HTERT RPE-1 (cell line): ENCODE measurements around the gene TRAPPC6A.
"Not testable (repeated sequence)": the region's sequence is repeated elsewhere in the genome, so short reads cannot be mapped to it uniquely, and the experiment has no call there.

Source experiments
- in situ Hi-C: fragments of 300-500 bp; cut with MboI; formaldehyde crosslinking; loops from 4 replicates; pipeline ENCODE4 v1.14.3; 2020; ENCODE audit warnings: low sequenced_read_pairs

Gene TRAPPC6A

DNA sequence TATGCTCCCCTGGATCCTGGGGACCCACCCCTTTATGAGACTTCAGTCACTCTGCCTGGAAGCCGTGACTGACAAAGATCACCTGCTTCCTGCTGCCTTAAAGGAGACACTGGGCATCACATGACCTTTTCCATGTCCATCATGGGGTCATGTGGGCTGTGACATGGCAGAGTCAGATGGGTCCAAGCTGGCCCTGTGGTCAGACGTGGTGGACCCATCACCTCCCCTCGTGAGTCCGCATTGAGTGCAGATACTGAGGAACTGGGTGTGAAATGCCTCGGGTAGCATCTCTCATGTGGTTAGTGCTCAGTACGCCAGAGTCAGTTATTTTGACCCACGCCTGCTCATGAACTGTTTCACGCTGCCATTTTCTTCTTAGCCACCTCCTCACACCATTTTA lies 44.4 kb downstream of the TRAPPC6A start:
- in situ Hi-C loops: no loop called here

DNA sequence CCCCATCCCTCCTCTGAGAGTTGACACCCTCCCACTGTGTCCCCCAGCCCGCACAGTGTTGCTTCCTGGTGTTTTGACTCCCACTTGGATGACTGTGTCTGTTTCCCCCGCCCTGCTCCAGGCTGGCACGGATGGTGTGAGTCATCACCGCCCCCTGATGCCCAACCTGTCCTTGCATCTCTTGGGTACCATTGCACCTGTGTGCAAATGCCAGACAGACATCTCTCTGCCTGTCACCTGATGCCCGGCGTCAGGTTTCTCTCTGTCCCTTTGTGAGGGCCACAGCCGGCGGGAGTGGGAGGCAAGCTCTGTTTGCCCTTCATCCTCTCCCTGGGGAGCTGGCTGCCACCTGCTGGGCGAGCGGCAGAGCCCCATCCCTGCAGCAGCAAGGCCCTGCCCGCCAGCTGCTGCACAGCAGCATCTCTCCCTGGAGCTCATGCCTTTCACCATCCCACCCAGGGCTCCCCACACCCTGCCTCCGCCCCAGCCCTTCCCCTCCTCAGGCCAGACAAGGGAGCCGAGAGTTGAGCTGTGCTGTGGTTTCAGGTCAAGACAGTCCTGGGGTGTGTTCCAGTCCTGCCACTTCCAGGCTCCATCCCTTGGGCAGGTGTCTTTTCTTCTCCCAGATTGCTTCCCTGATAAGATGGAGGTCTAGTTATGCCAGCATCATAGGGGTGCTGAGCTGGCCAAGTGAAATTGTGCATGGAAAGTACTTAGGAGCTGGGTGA lies 47.0 kb downstream of the TRAPPC6A start:
- in situ Hi-C loops: no loop called here

DNA sequence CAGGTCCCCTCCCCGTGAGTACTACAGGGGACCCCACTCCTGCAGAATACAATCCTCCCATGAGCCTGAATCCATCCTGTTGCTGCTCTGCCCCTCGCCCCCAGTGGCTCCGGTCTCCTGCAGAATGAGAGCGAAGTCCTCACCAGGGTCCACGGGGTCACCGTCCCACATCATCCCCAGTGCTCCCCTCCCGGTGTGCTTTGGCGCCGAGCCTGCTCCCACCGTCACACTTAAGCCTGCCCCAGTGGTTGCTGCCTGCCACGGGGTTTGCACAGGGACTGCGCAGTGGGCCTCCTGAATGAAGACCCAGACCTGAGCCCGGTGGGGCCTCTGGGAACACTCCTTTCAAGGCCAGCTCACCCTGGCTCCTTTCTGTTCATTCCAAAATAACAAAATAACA lies 47.8 kb downstream of the TRAPPC6A start:
- in situ Hi-C loops: no loop called here

DNA sequence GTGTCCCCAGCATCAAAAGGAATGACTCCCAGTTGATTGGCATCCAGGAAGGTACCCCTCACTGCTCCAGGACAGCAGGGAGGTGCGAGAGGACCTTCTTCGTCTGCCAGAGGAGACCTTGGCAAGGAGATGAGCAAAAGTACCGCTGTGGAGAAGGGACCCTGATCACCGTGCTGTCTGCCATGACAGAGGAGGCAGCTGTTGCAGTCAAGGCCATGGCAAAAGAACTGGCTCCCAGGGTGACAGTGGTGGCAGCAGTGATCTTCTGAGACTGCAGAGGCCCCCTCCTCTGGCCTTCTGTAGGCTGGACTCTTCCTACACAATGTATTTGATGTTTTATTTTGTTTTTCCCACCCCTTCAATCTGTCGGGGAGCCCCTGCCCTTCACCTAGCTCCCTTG lies 49.2 kb downstream of the TRAPPC6A start:
- in situ Hi-C loops: no loop called here

DNA sequence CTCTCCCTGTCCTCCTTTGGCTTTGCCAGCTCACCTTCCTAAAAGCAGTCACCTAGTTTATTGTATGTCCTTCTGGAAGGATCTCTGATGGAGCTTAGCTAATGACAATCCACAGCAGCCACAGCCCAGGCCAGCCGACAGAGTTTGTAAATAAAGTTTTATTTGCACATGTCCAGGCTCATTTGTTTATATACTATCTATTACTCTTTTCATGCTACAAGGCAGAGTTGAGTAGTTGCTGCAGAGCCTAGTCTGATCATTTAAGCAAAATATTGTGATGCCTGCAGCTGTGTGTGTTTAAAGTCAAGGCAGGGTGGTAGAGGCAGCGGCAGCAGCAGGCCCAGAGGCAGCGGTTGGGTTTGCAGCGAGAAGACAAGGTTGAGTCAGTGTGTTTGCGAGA lies 49.9 kb downstream of the TRAPPC6A start:
- in situ Hi-C loops: no loop called here

DNA sequence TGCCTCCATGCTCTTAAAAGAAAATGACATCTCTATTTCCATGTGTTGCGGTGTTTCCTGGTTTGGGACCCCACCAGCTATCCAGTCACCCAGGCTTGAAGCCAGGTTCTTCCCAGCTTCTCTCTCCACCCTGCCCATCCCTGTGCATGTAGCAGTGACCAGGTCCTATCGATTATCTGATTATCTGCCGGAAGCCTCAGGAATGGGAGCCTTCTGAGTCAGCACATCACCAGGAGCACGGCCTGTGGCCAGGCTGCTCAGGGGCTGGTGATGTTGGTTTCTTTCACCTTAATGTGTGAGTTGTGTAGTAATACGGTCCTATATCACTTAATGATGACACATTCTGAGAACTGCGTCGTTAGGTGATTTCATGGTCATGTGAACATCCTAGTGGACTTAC lies 51.4 kb downstream of the TRAPPC6A start:
- in situ Hi-C loops: no loop called here

DNA sequence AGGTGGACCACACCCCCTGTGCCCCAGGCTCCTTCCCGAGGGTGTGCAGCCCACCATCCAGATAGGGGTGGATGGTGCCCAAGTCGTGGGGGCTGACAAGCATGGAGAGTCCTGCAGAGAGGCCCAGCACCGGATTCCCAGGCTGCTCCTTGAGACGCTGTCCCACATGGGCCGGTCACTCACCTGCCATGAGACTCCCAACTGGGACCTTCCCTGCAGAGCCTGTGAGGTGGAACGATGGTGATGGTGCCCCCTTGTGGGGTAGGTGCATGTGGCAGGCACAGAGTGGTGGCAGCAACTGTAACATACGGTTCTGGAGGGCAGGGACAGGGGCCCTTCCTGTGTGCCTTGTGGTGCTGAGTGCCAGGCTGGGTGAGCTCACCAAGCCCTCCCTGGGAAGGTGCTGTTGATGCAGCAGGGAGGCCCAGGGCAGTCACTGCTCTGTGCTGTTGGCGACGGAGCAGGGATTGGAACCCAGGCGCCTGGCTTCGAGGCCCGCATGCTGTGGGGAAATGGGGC lies 52.0 kb downstream of the TRAPPC6A start:
- in situ Hi-C loops: no loop called here

DNA sequence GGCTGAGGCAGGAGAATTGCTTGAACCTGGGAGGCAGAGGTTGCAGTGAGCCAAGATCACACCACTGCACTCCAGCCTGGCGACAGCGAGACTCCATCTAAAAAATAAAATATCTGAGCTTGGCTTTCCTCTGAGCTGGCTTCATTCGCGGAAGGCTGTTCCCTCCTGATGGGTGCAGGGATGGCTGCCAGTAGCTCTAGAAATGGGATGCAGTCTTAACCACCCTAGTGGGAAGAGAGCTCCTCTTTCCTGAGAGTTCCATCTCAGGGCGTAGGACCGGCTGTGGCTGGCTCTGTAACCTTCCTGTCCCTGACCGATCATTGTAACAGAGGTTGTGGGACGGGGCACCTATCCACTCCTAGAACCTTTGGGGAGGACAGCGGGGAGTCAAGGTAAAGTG lies 52.7 kb downstream of the TRAPPC6A start:
- in situ Hi-C loops: no loop called here

DNA sequence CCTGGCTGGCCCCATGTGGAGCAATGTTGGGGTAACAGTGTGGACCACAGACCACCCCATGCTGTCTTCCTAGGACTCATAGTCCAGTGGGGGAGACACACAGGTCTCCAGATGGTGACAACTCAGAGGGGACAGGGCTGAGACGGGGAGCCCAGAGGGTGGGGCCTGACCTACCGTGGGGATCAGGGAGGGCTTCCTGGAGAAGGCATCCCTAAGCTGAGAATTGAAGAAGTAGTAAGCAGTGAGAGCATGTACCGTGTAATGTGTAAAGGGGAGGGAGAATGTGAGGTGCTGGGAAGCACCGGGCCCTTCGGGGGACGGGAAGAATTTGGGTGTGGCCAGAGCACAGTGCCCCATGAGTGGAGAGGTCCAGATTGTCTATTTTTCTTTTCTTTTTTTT lies 54.0 kb downstream of the TRAPPC6A start:
- in situ Hi-C loops: no loop called here

DNA sequence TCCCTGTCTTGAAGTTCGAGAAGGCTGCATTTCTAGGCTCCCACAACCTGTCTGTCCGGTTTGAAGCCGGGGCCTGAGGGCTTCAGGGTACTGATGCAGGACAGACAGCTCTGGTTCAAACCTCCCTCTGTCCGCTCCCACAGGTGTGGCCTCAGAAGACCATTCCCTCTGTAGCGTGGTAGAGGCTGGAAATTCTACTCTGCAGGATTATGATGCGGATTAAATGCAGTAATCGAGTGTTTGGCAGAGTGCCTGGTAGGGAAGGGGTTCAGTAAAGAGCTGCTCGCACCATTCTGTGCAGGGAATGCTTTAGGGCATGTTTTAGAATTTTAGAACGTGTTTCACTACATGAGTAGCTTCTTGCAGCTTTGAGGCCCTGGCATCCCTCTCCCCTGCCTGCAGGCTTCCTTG lies 54.6 kb downstream of the TRAPPC6A start:
- in situ Hi-C loops: no loop called here

DNA sequence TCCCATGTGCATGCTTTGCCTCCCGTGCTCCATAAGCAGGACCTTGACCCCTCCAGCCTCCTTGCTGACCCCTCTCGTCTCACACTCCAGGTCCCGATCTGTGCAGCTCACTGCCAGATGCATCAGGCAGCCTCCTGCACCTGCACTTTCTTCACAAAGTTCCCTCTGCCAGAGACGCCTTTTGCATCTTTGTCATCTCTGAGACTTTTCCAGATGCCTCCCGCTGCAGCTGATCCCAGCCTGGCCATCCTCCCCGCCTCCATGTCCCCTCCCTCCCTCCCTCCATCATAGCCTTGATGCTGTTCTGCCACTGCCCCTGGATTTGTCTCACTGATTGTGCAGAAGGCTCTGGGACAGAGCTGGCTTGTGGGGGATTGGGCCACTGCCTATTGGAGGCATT lies 55.2 kb downstream of the TRAPPC6A start:
- in situ Hi-C loops: no loop called here

DNA sequence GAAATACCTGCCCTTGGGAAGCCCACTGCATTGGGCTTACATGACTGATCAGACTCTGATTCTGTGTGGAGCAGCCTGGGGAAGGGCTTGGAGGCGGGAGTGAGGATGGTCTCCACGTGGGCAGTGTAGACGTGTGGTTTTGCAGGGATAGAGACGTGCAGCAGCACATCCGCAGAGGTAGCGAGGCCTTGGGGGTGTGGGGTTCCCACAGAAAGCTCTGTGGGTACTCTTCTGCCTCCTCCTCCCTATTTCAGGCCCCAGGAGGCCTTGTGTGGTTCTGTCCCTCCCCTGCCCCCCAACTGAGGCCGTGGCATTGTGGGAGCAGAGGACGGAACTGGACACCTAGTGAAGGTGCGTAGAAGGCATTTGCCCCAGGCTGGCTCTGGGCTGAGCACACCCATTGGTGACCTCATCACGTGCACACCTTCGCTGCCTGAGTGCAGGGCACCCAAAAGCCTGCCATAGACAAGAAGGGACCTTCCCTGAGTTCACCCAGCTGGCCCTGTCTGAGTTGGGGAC lies 56.2 kb downstream of the TRAPPC6A start:
- in situ Hi-C loops: no loop called here

DNA sequence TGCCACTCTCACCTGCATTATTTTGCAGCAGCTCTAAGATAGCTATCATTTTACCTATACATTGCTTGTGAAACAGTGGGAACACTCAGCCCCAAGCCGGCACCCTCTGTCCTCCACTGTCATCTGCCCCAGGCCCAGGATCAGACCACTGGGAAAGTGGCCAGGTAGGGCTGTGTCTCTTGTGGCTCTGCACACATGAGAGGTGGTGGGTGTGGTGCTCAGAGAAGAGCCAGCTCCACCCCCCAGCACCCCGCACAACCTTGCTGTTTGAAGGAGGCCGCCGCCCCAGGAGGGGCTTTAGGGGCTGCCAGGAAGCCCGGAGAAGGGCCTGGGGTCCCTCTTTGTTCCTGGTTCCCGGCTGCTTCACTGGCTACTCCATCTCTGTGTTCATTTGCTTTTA lies 58.5 kb downstream of the TRAPPC6A start:
- in situ Hi-C loops: no loop called here

DNA sequence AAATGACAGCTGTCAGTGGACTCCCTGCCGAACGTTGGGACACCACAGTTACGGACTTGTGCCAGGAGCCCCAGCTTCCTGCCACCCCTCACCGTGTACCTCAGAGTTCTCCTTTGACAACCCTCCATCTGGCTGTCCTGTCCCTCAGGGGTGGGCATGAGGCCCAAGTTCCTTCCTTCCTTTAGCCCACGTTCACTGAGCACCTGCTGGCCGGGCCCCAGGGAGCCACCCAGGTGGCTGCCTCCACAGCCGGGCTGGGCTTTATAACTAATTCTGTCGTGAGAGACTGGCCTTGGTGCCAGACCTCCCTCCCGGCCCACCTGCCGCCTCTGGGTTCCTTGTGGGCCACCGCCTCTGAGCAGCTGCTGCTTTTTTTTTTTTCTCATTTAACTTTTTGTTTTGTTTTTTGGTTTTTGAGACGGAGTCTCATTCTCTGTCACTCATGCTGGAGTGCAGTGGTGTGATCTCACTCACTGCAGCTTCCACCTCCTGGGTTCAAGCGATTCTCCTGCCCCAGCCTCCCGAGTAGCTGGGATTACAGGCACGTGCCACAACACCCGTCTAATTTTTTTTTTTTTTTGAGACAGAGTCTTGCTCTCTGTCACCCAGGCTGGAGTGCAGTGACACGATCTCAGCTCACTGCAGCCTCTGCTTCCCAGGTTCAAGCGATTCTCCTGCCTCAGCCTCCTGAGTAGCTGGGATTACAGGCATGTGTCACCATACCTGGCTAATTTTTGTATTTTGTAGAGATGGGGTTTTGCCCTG lies 59.3 kb downstream of the TRAPPC6A start:
- in situ Hi-C loops: not testable (repeated sequence)

DNA sequence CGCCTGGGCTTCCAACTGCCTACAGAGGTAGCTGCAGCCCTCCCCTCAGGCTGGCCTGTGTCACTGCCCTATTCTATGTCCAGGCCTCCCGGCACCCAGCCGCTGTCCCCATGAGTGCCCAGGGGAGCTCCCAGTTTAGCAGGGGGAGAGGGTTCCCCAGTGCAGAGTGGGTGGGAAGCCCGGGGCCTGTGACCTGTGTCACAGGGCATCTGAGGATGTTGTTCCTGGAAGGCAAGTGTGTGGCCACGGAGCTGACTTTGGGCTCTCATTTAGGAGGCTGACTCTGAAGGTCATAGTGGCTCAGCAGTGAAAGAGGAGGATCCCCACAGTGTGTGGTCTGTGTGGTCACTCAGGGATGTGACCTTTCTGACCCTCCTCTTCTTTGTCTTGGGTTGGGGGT lies 59.9 kb downstream of the TRAPPC6A start:
- in situ Hi-C loops: no loop called here

DNA sequence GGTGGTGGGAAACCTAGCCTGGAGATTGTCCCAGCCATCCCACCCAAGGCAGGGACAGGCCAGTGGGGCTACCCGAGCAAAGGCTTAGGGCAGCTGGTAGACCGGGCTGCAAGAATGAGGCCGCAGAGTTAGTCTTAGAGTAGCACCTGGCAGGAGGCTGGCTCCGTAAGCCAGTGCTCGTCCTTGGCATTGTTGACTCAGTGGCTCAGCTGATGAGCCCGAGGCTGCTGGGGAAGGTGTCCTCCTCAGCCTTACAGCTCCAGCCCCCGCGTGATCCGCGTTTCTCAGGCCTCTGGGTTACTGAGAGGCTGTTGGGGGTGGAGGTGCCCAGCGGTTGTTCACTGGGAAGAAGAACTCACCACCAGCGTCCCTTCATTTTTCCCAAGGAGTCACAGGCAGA lies 60.4 kb downstream of the TRAPPC6A start:
- in situ Hi-C loops: no loop called here

DNA sequence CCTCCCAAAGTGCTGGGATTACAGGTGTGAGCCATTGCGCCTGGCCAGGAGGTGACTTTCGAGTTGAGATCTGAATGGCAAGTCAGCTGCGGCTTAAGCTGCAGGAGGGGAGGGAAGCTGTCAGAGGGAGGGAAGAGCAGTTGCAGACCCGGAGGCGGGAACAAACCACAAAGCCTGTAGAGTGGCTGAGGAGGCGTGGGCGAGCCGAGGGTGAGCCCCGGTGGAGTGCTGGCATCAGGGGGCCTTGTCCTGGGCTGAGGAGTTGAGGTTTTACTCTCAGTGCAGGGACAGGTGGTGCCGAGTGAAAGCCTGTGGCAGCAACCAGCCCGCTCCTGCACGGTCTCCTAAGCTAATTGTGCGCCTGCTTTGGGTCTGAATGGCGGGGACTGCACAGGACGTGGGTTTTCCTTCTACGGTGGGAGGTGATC lies 60.9 kb downstream of the TRAPPC6A start:
- in situ Hi-C loops: no loop called here

DNA sequence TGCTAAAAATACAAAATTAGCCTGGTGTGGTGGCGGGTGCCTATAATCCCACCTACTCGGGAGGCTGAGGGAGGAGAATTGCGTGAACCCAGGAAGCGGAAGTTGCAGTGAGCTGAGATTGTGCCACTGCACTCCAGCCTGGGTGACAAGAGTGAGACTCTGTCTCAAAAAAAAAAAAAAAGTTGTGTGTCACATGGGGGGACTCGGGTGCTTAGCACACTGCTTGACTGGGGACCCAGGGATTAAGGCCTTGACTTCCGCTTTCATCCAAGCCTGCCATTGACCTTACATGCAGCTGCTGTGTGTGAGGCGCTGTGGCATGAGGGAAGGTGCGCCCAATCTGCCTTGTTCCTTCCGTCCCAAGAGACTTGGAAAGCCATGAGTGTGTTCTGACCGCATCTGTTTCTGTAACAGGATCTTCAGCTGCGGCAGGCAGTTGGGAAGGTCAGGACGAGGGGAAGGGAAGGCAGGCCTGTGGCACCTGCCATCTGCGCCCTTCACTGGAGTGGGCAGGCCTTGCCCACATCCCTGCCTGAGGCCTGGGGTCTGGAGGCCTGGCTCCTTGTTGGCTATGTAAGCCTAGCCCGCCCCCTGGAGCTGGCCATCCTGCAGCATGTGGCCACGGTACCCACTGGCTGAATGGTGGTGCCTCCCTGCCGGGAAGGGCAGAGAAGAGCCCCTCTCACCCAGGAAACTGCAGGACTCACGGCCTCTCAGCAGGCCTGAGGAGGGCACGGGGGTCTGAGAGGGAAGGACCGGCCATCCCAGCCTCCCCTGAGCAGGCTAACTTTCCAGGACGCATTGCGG lies 62.0 kb downstream of the TRAPPC6A start:
- in situ Hi-C loops: no loop called here

DNA sequence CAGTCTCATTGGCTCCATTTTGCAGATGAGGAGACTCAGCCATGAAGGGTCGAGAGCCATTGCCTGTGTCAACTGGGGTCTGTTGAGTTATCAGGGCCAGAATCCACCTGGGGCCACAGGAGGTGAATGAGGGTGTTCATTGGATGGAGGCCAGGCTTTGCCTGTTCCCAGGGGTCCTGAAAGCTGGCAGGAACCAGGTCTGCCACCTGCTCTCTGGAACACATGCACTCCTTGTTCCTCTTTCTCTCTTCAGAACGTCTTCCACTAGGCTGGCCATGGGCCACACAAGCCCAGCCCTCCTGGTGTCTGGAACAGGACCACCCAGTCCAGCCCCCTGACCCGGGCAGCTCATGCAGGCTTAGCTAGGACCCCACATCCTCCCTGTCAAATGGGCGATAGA lies 63.9 kb downstream of the TRAPPC6A start:
- in situ Hi-C loops: no loop called here

DNA sequence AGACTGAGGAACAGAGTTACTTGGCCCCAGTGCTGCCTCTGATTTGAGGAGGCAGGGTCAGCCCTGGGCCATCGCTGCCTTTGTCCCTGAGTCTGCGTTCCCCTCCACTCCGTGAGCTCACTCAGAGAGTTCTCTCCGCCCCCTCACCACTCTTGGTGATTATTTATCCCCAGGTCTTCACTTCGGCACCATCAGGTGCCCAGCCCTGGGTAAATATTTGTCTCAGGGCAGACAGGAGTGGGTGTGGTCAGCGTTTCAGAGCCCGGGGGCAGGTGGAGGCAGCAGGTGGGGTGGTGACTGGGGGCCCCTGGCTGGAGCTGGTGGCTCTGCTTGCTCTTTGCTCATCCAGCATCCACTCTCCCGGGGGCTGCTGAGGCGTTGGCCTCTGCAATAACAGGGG lies 64.4 kb downstream of the TRAPPC6A start:
- in situ Hi-C loops: no loop called here
